OCI-LY7 (cell line): ENCODE measurements around the gene SNCAIP. TPM values are rescaled to one million over a fixed set of nuclear protein-coding genes. Genes with fewer than 3 reads are reported as not detected.

Experiments used
- BruUV-seq: library from RNA; stranded (reverse); fragments of 400-500 nt; replicated peaks from 2 replicates; lab custom pipeline; 2021; lab: Mats Ljungman, UMichigan
- CTCF ChIA-PET: fragments of 300-600 bp; sonication (Branson Sonifier 250); formaldehyde crosslinking; loops from one replicate; lab custom pipeline; 2022; ENCODE audit warnings: antibody characterized with exemption; ENCODE audit not compliant: unreplicated experiment; lab: Charles Lee
- POLR2A ChIA-PET: fragments of 300-600 bp; sonication (Branson Sonifier 250); formaldehyde crosslinking; loops from one replicate; lab custom pipeline; 2022; ENCODE audit warnings: antibody characterized with exemption; lab: Charles Lee
- DNase-seq: peaks from one replicate; pipeline ENCODE4 v3.0.0-alpha.2; 2015; ENCODE audit warnings: low spot score
- H2AFZ ChIP-seq: fragments of 200-600 bp; sonication (generic), shearing (Covaris generic); 2 replicates; pipeline ENCODE4 v1.6.1; 2014; ENCODE audit warnings: mild to moderate bottlenecking, antibody characterized with exemption, low read length, moderate library complexity
- H3K27ac ChIP-seq: fragments of 200-600 bp; sonication (generic); 2 replicates; pipeline ENCODE4 v1.5.1; 2014; ENCODE audit warnings: mixed run types, low read depth, mild to moderate bottlenecking, moderate library complexity, low read length, inconsistent platforms; ENCODE audit not compliant: poor library complexity, severe bottlenecking
- H3K36me3 ChIP-seq: fragments of 200-600 bp; sonication (generic); 2 replicates; pipeline ENCODE4 v1.6.1; 2014; ENCODE audit warnings: mild to moderate bottlenecking, antibody characterized with exemption, low read length, moderate library complexity, mixed read lengths; ENCODE audit not compliant: insufficient read depth
- H3K4me1 ChIP-seq: fragments of 200-600 bp; sonication (generic); 2 replicates; pipeline ENCODE4 v1.5.1; 2014; ENCODE audit warnings: mild to moderate bottlenecking, low read length; ENCODE audit not compliant: insufficient read depth, poor library complexity, severe bottlenecking
- H3K4me2 ChIP-seq: fragments of 200-600 bp; sonication (generic); 2 replicates; pipeline ENCODE4 v1.6.1; 2014; ENCODE audit warnings: mild to moderate bottlenecking, low read length
- H3K4me3 ChIP-seq: fragments of 200-600 bp; sonication (generic); 2 replicates; pipeline ENCODE4 v1.5.1; 2014; ENCODE audit warnings: mild to moderate bottlenecking, low read depth, low read length; ENCODE audit not compliant: poor library complexity, severe bottlenecking
- H3K79me2 ChIP-seq: fragments of 200-600 bp; sonication (generic); 2 replicates; pipeline ENCODE4 v1.6.1; 2016; ENCODE audit warnings: low read depth, mild to moderate bottlenecking, low read length, moderate library complexity, mixed read lengths; ENCODE audit not compliant: insufficient read depth
- H3K9me2 ChIP-seq: fragments of 200-600 bp; sonication (generic); 2 replicates; pipeline ENCODE4 v1.6.1; 2016; ENCODE audit warnings: mild to moderate bottlenecking, low read length, mixed read lengths; ENCODE audit not compliant: insufficient read depth
- H3K9me3 ChIP-seq: fragments of 200-600 bp; sonication (generic); 2 replicates; pipeline ENCODE4 v1.6.1; 2014; ENCODE audit warnings: mild to moderate bottlenecking, mixed run types, low read length, mixed read lengths
- H4K20me1 ChIP-seq: fragments of 200-600 bp; sonication (generic); 2 replicates; pipeline ENCODE4 v1.6.1; 2014; ENCODE audit warnings: mild to moderate bottlenecking, antibody characterized with exemption, low read length, moderate library complexity, mixed read lengths; ENCODE audit not compliant: insufficient read depth
- CTCF ChIP-seq: fragments of 200-600 bp; sonication (generic); conservative IDR thresholded peaks from 2 replicates; pipeline ENCODE4 v1.5.1; 2014; ENCODE audit warnings: mild to moderate bottlenecking, antibody characterized with exemption, low read length, moderate library complexity, mixed read lengths
- EZH2phosphoT487 ChIP-seq: fragments of 200-600 bp; sonication (generic); IDR thresholded peaks from 2 replicates; pipeline ENCODE4 v1.6.1; 2018; ENCODE audit warnings: low read depth, borderline replicate concordance, mild to moderate bottlenecking, mixed run types, antibody characterized with exemption, low read length, moderate library complexity, mixed read lengths
- intact Hi-C: fragments of 100-400 bp; cut with micrococcal nuclease; formaldehyde crosslinking; loops from one replicate; pipeline ENCODE4 v1.10.0; 2022; ENCODE audit not compliant: unreplicated experiment
- total RNA-seq, 2 experiments: library from RNA; depleted of rRNA in 1 of 2; stranded (reverse); fragments of >200 nt in 1 of 2; shearing (Covaris generic) in 1 of 2; gene quantifications; 2 replicates each; pipeline ENCODE4 v1.2.3, GENCODE V29; 2014 to 2022

SNCAIP gene
- total RNA-seq, 2 experiments from 2014 or later: not detected

GRCh38 chr5:122283592-122283991 is 28.4 kb upstream of the SNCAIP start:
- Histone ChIP-seq H4K20me1 (no peaks in the 10 kb centered on the region), H3K9me2 (no peaks in the 10 kb centered on the region), H3K4me2 (no peak overlapping the region), H2AFZ (no peak overlapping the region), H3K79me2 (no peaks in the 10 kb centered on the region), H3K36me3 (no peaks in the 10 kb centered on the region), H3K4me1 (no peaks in the 10 kb centered on the region), H3K9me3 (no peaks in the 10 kb centered on the region), H3K27ac (no peak overlapping the region), H3K4me3 (no peak overlapping the region)
- no peak for DNase-seq
- BruUV-seq: no TSS peak
- intact Hi-C loops: no loop called here
- ChIA-PET POLR2A (interaction anchor here (0.8 to 2.7 kb wide), 2 partner anchors 18 to 21 kb away, joined by 3 to 9 read pairs; no protein-coding TSS in a partner anchor), CTCF (no interaction called here)
- TF ChIP-seq CTCF (no peak), EZH2phosphoT487 (no peak)

GRCh38 chr5:122286541-122286940 is 25.5 kb upstream of the SNCAIP start:
- no peaks in the 10 kb centered on the region for H3K4me1 ChIP-seq
- H4K20me1 ChIP-seq: no peaks in the 10 kb centered on the region
- POLR2A ChIA-PET: interaction anchor here (0.7 to 1.7 kb wide), 3 partner anchors 10 to 864 kb away, joined by 3 to 4 read pairs (median 4); no protein-coding TSS in a partner anchor
- H3K79me2 ChIP-seq: no peaks in the 10 kb centered on the region
- CTCF ChIA-PET: interaction anchor here (0.6 kb wide), 1 partner anchor 258 kb away, joined by 3 read pairs; no protein-coding TSS in a partner anchor
- no peak for DNase-seq
- H2AFZ ChIP-seq: no peak overlapping the region
- intact Hi-C loops: no loop called here
- no peaks in the 10 kb centered on the region for H3K36me3 ChIP-seq
- BruUV-seq: no TSS peak
- no peaks in the 10 kb centered on the region for H3K9me2 ChIP-seq
- no peak overlapping the region for H3K4me2 ChIP-seq
- H3K9me3 ChIP-seq: no peaks in the 10 kb centered on the region
- no peak overlapping the region for H3K27ac ChIP-seq
- no peak overlapping the region for H3K4me3 ChIP-seq
- TF ChIP-seq EZH2phosphoT487: no peak
- TF ChIP-seq CTCF: no peak

GRCh38 chr5:122287101-122287500 is 24.9 kb upstream of the SNCAIP start:
- intact Hi-C loops: no loop called here
- Histone ChIP-seq H3K9me2 (no peaks in the 10 kb centered on the region), H3K4me2 (no peak overlapping the region), H3K27ac (no peak overlapping the region), H3K79me2 (no peaks in the 10 kb centered on the region), H3K4me3 (no peak overlapping the region), H3K4me1 (no peaks in the 10 kb centered on the region), H3K9me3 (no peaks in the 10 kb centered on the region), H2AFZ (no peak overlapping the region), H3K36me3 (no peaks in the 10 kb centered on the region), H4K20me1 (no peaks in the 10 kb centered on the region)
- POLR2A ChIA-PET: interaction anchor here (0.7 to 1.7 kb wide), 4 partner anchors 9 to 864 kb away, joined by 3 to 4 read pairs (median 4); no protein-coding TSS in a partner anchor
- CTCF ChIA-PET: interaction anchor here (0.6 kb wide), 1 partner anchor 258 kb away, joined by 3 read pairs; no protein-coding TSS in a partner anchor
- no peak for DNase-seq
- no peak for TF ChIP-seq EZH2phosphoT487
- no TSS peak for BruUV-seq
